ENCODE results near the gene LYST. TPM values are rescaled to one million over a fixed set of nuclear protein-coding genes. Genes with fewer than 3 reads are reported as not detected.
"Not testable (repeated sequence)": the region's sequence is repeated elsewhere in the genome, so short reads cannot be mapped to it uniquely, and the experiment has no call there.

Gene LYST
- total RNA-seq, 1 donor from 2014 or later, result 72.4 TPM

GRCh38 chr1:235855811-235856429 is 10.8 kb downstream of the LYST start:
- Histone ChIP-seq H3K27ac (no peak overlapping the region), H3K4me1 (peaks cover 15% of the 10 kb centered on the region), H3K36me3 (no peaks in the 10 kb centered on the region), H3K4me3 (no peak overlapping the region), H3K9me3 (no peaks in the 10 kb centered on the region), H3K27me3 (ENCODE audit: low read depth) (no peaks in the 10 kb centered on the region)
- no peak for DNase-seq
- intact Hi-C loops (cut with DNase I), result no loop called here
- no peak for TF ChIP-seq CTCF (IDR thresholded peaks at IDR 0.05)
- ATAC-seq, result no peak

- TF ChIP-seq CTCF (IDR thresholded peaks at IDR 0.05), result no peak
- intact Hi-C loops (cut with DNase I), result no loop called here
- DNase-seq (no peak), ATAC-seq (no peak)
- Histone ChIP-seq H3K27me3 (ENCODE audit: low read depth) (no peaks in the 10 kb centered on the region), H3K36me3 (no peaks in the 10 kb centered on the region), H3K4me1 (peaks cover 13% of the 10 kb centered on the region), H3K27ac (no peak overlapping the region), H3K9me3 (no peaks in the 10 kb centered on the region), H3K4me3 (no peak overlapping the region)
These were observed 12.4 kb downstream of the LYST start for GRCh38 chr1:235854347-235854746.

GRCh38 chr1:235853653-235854052 is 13.1 kb downstream of the LYST start:
- ATAC-seq (no peak), DNase-seq (no peak)
- Histone ChIP-seq H3K4me3 (no peak overlapping the region), H3K27ac (no peak overlapping the region), H3K36me3 (no peaks in the 10 kb centered on the region), H3K9me3 (no peaks in the 10 kb centered on the region), H3K27me3 (ENCODE audit: low read depth) (no peaks in the 10 kb centered on the region), H3K4me1 (peaks cover 13% of the 10 kb centered on the region)
- TF ChIP-seq CTCF (IDR thresholded peaks at IDR 0.05), result no peak
- intact Hi-C loops (cut with DNase I), result no loop called here

- Histone ChIP-seq H3K27ac (no peak overlapping the region), H3K36me3 (no peaks in the 10 kb centered on the region), H3K4me3 (no peak overlapping the region), H3K9me3 (no peaks in the 10 kb centered on the region), H3K27me3 (ENCODE audit: low read depth) (no peaks in the 10 kb centered on the region), H3K4me1 (peaks cover 13% of the 10 kb centered on the region)
- no peak for ATAC-seq
- TF ChIP-seq CTCF (IDR thresholded peaks at IDR 0.05), result no peak
- DNase-seq, result no peak
- intact Hi-C loops (cut with DNase I), result no loop called here
These were observed 13.8 kb downstream of the LYST start for GRCh38 chr1:235852887-235853286.

GRCh38 chr1:235851939-235852338 is 14.8 kb downstream of the LYST start:
- DNase-seq, result no peak
- Histone ChIP-seq H3K4me3 (no peak overlapping the region), H3K4me1 (peaks cover 13% of the 10 kb centered on the region), H3K27ac (no peak overlapping the region), H3K36me3 (no peaks in the 10 kb centered on the region), H3K27me3 (ENCODE audit: low read depth) (no peaks in the 10 kb centered on the region), H3K9me3 (no peaks in the 10 kb centered on the region)
- peak in 1 of 2 donors; percentile 21 for ATAC-seq
- no peak for TF ChIP-seq CTCF (IDR thresholded peaks at IDR 0.05)
- intact Hi-C loops (cut with DNase I), result no loop called here

GRCh38 chr1:235848251-235848650 is 18.5 kb downstream of the LYST start:
- intact Hi-C loops (cut with DNase I); H3K4me3 ChIP-seq; H3K27ac ChIP-seq; H3K36me3 ChIP-seq; H3K27me3 ChIP-seq (ENCODE audit: low read depth); DNase-seq; H3K9me3 ChIP-seq; ATAC-seq: not testable (repeated sequence)
- peaks cover 20% of the 10 kb centered on the region for H3K4me1 ChIP-seq

GRCh38 chr1:235845656-235846107 is 21.0 kb downstream of the LYST start:
- intact Hi-C loops (cut with DNase I); H3K9me3 ChIP-seq; H3K27ac ChIP-seq; H3K27me3 ChIP-seq (ENCODE audit: low read depth); ATAC-seq; H3K4me3 ChIP-seq; H3K36me3 ChIP-seq; DNase-seq: not testable (repeated sequence)
- H3K4me1 ChIP-seq, result peaks cover 18% of the 10 kb centered on the region
